Body of pancreas (tissue), 4 donors: ENCODE results near the gene PCSK6. TPM values are rescaled to one million over a fixed set of nuclear protein-coding genes. Genes with fewer than 3 reads are reported as not detected.
A peak's percentile ranks its signal among the peaks of the same experiment; 100 is the strongest.

Experiments
- ATAC-seq: fragments of 150-250 bp; one replicate; pipeline ENCODE4 v1.9.1; 2016
- DNase-seq, 4 donors: peaks; one replicate each; pipeline ENCODE4 v3.0.0-alpha.2; 2019
- H3K27ac ChIP-seq, 4 donors: fragments of 200-600 bp; sonication (generic); 1 replicate in 3 of 4; 2 replicates in 1 of 4; pipeline versions ENCODE4 v1.5.1 to v1.6.1; 2016 to 2019; ENCODE audit warnings: mild to moderate bottlenecking in 1 of 4, mixed read lengths in 1 of 4, moderate library complexity in 1 of 4
- H3K27me3 ChIP-seq, 2 donors: fragments of 200-600 bp; sonication (generic); one replicate each; pipeline ENCODE4 v1.6.0; 2016; ENCODE audit warnings: mild to moderate bottlenecking in 1 of 2
- H3K36me3 ChIP-seq, 2 donors: fragments of 200-600 bp; sonication (generic); replicated peaks in 1 of 2; 2 replicates each; pipeline ENCODE4 v1.5.1; 2016; ENCODE audit warnings: low read depth in 2 of 2; ENCODE audit not compliant: insufficient read depth in 1 of 2
- H3K4me1 ChIP-seq: fragments of 200-600 bp; sonication (generic); one replicate; pipeline ENCODE4 v1.6.0; 2016
- H3K4me3 ChIP-seq, 2 donors: fragments of 200-600 bp; sonication (generic); 1 replicate in 1 of 2; 2 replicates in 1 of 2; pipeline ENCODE4 v1.5.1; 2016 to 2019
- H3K9me3 ChIP-seq, 3 donors: fragments of 200-600 bp; sonication (generic); 1 replicate in 2 of 3; 2 replicates in 1 of 3; pipeline ENCODE4 v1.5.1; 2016
- CTCF ChIP-seq, 7 experiments: fragments of 450-650 bp in 4 of 7; fragments of 200-600 bp in 3 of 7; sonication (generic) in 3 of 7; IDR thresholded peaks; one replicate each; pipeline ENCODE4 v1.5.1; 2016 to 2019; ENCODE audit warnings: antibody characterized with exemption in 7 of 7
- POLR2A ChIP-seq, 3 donors: fragments of 450-650 bp; IDR thresholded peaks; one replicate each; pipeline ENCODE4 v1.6.1; 2016; ENCODE audit warnings: antibody characterized with exemption in 3 of 3, mild to moderate bottlenecking in 2 of 3
- WGBS, 2 donors: methylation state at CpG; one replicate each; pipeline ENCODE4 v1.1.5; 2017; 5-methylcytosine and 5-hydroxymethylcytosine counted together
- intact Hi-C: fragments of 100-400 bp; cut with DNase I; formaldehyde crosslinking; loops from one replicate; pipeline ENCODE4 v1.15.1; 2023
- total RNA-seq, 2 donors: library from RNA; depleted of rRNA; stranded (reverse); fragments of >200 nt; gene quantifications; one replicate each; pipeline ENCODE4 v1.1.0, GENCODE V29; 2016

The PCSK6 gene
- total RNA-seq, 2 donors from 2014 or later, result 8.9 to 10.1 TPM

DNA sequence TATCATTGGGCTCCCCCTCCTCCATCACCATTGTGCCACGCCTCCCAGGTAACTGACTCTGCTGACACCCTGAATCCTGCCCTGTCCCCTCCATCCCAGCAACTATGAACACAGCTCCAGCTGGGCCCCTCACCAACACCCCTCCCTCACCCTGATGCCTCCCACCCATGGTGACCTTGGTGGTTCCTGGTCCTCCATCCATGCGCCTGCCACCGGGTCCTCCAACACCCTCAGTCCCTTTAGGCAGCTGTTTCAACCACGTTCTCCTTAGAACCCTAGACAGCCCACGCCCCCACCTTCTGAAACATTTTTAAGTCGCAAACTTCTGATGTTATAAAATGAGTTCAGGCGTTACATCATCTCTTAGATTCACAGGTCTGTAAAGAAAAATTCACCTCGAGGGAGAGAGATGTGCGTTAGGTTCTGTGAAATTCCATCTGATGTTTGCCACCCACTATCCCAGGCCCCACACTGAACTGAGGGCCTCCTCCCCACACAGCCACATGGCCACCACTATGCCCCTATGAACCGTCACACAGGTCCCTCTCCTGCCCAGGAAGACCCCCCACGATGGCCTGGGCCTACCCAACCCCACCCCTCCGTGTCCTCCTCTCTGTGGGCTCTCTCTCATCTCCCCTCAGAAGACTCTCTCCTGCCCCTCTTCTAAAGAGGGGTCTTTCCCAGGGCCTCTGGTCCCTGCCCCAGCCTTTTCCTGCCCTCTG lies 29.8 kb downstream of the PCSK6 start:
- intact Hi-C loops, result no loop called here
- no peak for DNase-seq
- no peak for ATAC-seq
- TF ChIP-seq CTCF (IDR thresholded peaks at IDR 0.05) (no peak), POLR2A (IDR thresholded peaks at IDR 0.05) (no peak)
- Histone ChIP-seq H3K4me1 (no peaks in the 10 kb centered on the region), H3K36me3 (no peaks in the 10 kb centered on the region), H3K9me3 (no peaks in the 10 kb centered on the region), H3K4me3 (no peak overlapping the region), H3K27ac (no peak overlapping the region), H3K27me3 (no peaks in the 10 kb centered on the region)
- 91 to 96% methylated on average over 12 of the region's 12 CpGs for WGBS, 2 donors

DNA sequence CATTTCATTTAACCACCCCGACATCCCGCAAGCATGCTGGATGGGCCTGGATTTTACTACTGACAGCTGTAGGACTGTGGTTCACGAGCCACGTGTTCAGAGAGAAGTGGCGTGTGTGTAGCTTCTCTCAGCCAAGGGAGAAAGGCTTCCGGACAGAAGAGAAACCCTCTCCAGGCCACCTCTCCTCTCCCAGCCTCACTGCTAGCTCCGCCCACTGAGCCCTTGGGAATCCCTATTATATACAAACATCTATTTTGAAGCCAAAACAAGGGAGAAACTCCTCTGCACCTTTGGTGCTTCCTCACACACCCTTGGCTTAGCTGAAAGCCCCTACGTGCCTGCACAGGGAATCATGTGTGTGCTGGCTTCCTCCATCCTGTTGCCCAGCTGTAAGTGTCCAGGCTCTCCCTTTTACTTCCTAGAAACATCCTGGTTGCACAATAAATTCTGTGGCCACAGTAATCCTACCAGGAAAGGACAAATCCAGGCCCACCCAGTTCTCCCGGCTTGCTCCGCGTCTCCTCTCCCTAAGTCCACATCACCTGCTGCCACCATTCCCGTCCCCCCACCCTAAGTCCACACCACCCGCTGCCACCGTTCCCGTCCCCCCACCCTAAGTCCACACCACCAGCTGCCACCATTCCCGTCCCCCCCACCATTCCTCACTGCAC lies 30.5 kb downstream of the PCSK6 start:
- Histone ChIP-seq H3K4me1 (peaks cover 2% of the 10 kb centered on the region), H3K27me3 (no peaks in the 10 kb centered on the region), H3K4me3 (no peak overlapping the region), H3K36me3 (no peaks in the 10 kb centered on the region), H3K9me3 (no peaks in the 10 kb centered on the region), H3K27ac (peak overlapping the region in 1 of 4 donors; percentile 17)
- no peak for DNase-seq
- TF ChIP-seq POLR2A (IDR thresholded peaks at IDR 0.05), result no peak
- no peak for TF ChIP-seq CTCF (IDR thresholded peaks at IDR 0.05)
- ATAC-seq, result peak; percentile 48
- WGBS, 2 donors, result 72 to 81% methylated on average over 16 of the region's 16 CpGs
- intact Hi-C loops, result no loop called here

DNA sequence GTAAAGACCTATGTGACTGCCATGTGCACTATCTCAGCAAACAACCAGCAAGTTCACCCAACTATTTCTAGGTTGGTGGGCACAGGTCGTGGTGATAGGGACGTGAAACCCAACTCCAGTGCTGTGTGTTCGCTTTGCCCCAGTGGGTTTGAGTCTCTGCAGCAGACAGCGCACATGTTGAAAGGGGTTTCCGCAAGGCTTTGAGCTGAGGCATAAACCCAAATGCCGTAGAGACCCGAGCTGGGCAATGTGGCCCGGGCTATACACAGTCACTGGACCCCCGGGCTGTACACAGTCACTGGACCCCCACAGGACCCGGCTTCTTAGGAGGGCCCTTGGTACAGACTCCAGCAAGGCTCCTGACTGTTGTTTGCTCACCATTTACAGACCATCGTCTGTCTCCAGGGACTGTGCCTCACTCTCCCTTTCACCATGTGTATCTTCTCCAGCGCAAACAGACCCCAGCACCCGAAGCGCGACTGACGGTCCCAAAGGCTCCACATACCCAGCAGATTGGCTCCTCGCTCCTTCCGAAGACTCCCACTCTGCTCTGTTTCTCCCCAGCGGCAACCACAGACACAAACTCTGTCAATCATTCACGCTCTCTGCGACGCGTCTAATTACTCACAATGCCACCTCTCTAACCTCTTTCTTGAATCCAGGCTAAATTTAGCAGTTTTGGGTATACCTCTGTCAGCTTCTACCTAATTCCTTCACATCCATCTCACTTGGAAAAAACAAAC lies 31.2 kb downstream of the PCSK6 start:
- no peak for DNase-seq
- intact Hi-C loops, result no loop called here
- TF ChIP-seq CTCF (IDR thresholded peaks at IDR 0.05) (no peak), POLR2A (IDR thresholded peaks at IDR 0.05) (no peak)
- no peak for ATAC-seq
- 87 to 88% methylated on average over 19 to 23 of the region's 23 CpGs for WGBS, 2 donors
- Histone ChIP-seq H3K9me3 (no peaks in the 10 kb centered on the region), H3K27ac (peak overlapping the region in 1 of 4 donors; percentile 17), H3K4me1 (peaks cover 9% of the 10 kb centered on the region), H3K4me3 (no peak overlapping the region), H3K36me3 (no peaks in the 10 kb centered on the region), H3K27me3 (no peaks in the 10 kb centered on the region)

- no peak for ATAC-seq
- H3K27me3 ChIP-seq, result no peaks in the 10 kb centered on the region
- H3K27ac ChIP-seq, result no peak overlapping the region
- WGBS, 2 donors, result 84% methylated on average over 9 of the region's 9 CpGs
- H3K9me3 ChIP-seq, result no peaks in the 10 kb centered on the region
- H3K4me1 ChIP-seq, result peaks cover 10% of the 10 kb centered on the region
- TF ChIP-seq CTCF (IDR thresholded peaks at IDR 0.05) (no peak), POLR2A (IDR thresholded peaks at IDR 0.05) (no peak)
- no peaks in the 10 kb centered on the region for H3K36me3 ChIP-seq
- no peak for DNase-seq
- no peak overlapping the region for H3K4me3 ChIP-seq
- intact Hi-C loops, result no loop called here
Observed at GRCh38 chr15:101457696-101458095, 31.8 kb downstream of the PCSK6 start.
